Measurements from ENCODE around the gene PSMD1.

DNA sequence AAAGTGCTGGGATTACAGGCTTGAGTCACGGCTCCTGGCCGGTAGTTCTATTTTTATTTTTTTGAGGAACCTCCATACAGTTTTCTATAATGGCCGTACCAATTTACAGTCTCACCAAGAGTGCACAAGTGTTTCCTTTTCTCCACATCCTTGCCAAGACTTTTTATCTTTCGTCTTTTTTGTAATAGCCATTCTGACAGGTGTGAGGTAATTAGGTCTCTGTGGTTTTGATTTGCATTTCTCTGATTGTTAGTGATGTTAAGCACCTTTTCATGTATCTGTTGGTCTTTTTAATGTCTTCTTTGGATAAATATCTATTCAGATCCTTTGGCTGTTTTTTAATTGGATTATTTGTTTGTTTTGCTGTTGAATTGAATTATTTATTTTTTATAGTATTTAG lies 151.1 kb downstream of the PSMD1 start:
- TF ChIP-seq CTCF (IDR thresholded peaks at IDR 0.05) (no peak), EP300 (IDR thresholded peaks at IDR 0.05; ENCODE audit: low read depth) (no peak), POLR2AphosphoS5 (IDR thresholded peaks at IDR 0.05) (no peak), POLR2A (IDR thresholded peaks at IDR 0.05) (no peak)
